ENCODE results near the gene ABITRAM.
"Not testable (repeated sequence)": the region's sequence is repeated elsewhere in the genome, so short reads cannot be mapped to it uniquely, and the experiment has no call there.

ABITRAM gene, protein sequence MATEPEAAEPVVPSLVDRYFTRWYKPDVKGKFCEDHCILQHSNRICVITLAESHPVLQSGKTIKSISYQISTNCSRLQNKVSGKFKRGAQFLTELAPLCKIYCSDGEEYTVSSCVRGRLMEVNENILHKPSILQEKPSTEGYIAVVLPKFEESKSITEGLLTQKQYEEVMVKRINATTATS

DNA sequence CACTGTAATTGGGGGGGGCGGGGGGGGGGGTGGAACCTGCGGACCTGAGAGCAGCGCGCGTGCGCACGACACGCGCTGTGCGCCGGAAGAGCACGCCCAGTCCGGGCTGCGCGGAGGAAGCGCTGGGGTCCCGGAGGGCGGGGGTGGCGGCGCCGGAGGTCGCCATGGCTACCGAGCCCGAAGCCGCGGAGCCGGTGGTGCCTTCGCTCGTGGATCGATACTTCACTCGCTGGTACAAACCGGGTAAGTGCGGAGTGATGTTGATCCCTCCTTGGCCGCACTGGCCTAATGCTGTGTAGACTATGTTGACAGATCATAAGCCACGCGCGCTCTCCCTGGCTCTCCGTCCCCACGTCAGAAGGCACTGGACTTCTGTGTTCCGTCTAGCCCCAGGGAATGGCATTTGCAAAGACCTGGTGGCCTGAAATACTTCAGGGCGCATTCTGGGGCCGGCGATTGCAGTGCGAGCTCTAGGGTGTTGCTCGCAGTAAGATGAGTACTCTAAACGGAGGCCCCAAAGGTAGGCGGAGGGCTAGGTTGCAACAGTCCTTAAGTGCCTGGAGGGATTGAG, at the start of gene ABITRAM:
ABITRAM (plus strand) TSS at position 78 of the 571 bp plus-strand sequence; CDS start at position 165, 87 bp downstream.
- Histone ChIP-seq H3K9me3 (ENCODE audit: control insufficient read depth, low read length) (no peaks in the 10 kb centered on the region), H3K27me3 (ENCODE audit: control insufficient read depth, insufficient read depth, low read length) (no peaks in the 10 kb centered on the region), H3K27ac (peak within 1 kb of the TSS; percentile 86), H3K79me2 (peaks cover 8% of the 10 kb centered on the region), H3K36me3 (ENCODE audit: control insufficient read depth, insufficient read depth, low read length) (no peaks in the 10 kb centered on the region), H3K4me1 (peaks cover 4% of the 10 kb centered on the region), H3K9ac (no peak within 1 kb of the TSS), H2AFZ (peak within 1 kb of the TSS; percentile 92), H3K4me2 (ENCODE audit: low read length) (peak within 1 kb of the TSS; percentile 94), H3K4me3 (ENCODE audit: low read depth, low read length) (peak within 1 kb of the TSS; percentile 98)
- TF ChIP-seq, protein P1, sequence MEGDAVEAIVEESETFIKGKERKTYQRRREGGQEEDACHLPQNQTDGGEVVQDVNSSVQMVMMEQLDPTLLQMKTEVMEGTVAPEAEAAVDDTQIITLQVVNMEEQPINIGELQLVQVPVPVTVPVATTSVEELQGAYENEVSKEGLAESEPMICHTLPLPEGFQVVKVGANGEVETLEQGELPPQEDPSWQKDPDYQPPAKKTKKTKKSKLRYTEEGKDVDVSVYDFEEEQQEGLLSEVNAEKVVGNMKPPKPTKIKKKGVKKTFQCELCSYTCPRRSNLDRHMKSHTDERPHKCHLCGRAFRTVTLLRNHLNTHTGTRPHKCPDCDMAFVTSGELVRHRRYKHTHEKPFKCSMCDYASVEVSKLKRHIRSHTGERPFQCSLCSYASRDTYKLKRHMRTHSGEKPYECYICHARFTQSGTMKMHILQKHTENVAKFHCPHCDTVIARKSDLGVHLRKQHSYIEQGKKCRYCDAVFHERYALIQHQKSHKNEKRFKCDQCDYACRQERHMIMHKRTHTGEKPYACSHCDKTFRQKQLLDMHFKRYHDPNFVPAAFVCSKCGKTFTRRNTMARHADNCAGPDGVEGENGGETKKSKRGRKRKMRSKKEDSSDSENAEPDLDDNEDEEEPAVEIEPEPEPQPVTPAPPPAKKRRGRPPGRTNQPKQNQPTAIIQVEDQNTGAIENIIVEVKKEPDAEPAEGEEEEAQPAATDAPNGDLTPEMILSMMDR (IDR thresholded peaks at IDR 0.05) = no peak

DNA sequence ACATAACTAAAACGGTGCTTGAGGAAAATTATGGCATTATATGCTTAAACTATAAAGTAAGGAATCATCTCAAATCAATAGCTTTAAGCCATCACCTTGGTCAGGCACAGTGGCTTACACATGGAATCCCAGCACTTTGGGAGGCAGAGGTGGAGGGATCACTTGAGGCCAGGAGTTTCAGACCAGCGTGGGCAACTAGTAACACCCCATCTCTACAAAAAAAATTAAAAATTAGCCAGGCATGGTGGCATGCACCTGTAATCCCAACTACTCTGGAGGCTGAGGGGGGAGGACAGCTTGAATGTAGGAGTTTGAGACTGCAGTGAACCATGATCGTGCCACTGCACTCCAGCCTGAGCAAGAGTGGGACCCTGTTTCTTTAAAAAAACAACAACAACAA, 49.5 kb upstream of the ABITRAM start:
- Histone ChIP-seq H3K9ac (no peak overlapping the region), H3K36me3 (ENCODE audit: control insufficient read depth, insufficient read depth, low read length) (no peaks in the 10 kb centered on the region), H3K4me2 (ENCODE audit: low read length) (no peak overlapping the region), H3K9me3 (ENCODE audit: control insufficient read depth, low read length) (no peaks in the 10 kb centered on the region), H3K27me3 (ENCODE audit: control insufficient read depth, insufficient read depth, low read length) (no peaks in the 10 kb centered on the region), H3K27ac (no peak overlapping the region), H2AFZ (no peak overlapping the region), H3K4me3 (ENCODE audit: low read depth, low read length) (no peak overlapping the region), H3K4me1 (no peaks in the 10 kb centered on the region), H3K79me2 (no peaks in the 10 kb centered on the region)
- TF ChIP-seq, protein P1 (IDR thresholded peaks at IDR 0.05) = no peak

- Histone ChIP-seq H3K36me3 (ENCODE audit: control insufficient read depth, insufficient read depth, low read length) (no peaks in the 10 kb centered on the region), H3K4me2 (ENCODE audit: low read length) (no peak overlapping the region), H3K27ac (no peak overlapping the region), H3K4me1 (no peaks in the 10 kb centered on the region), H3K27me3 (ENCODE audit: control insufficient read depth, insufficient read depth, low read length) (no peaks in the 10 kb centered on the region), H3K4me3 (ENCODE audit: low read depth, low read length) (no peak overlapping the region), H3K9ac (no peak overlapping the region), H2AFZ (no peak overlapping the region), H3K79me2 (no peaks in the 10 kb centered on the region), H3K9me3 (ENCODE audit: control insufficient read depth, low read length) (no peaks in the 10 kb centered on the region)
- TF ChIP-seq, protein P1 (IDR thresholded peaks at IDR 0.05) = no peak
Observed at GRCh38 chr9:108885643-108886348, 48.4 kb upstream of the ABITRAM start.

DNA sequence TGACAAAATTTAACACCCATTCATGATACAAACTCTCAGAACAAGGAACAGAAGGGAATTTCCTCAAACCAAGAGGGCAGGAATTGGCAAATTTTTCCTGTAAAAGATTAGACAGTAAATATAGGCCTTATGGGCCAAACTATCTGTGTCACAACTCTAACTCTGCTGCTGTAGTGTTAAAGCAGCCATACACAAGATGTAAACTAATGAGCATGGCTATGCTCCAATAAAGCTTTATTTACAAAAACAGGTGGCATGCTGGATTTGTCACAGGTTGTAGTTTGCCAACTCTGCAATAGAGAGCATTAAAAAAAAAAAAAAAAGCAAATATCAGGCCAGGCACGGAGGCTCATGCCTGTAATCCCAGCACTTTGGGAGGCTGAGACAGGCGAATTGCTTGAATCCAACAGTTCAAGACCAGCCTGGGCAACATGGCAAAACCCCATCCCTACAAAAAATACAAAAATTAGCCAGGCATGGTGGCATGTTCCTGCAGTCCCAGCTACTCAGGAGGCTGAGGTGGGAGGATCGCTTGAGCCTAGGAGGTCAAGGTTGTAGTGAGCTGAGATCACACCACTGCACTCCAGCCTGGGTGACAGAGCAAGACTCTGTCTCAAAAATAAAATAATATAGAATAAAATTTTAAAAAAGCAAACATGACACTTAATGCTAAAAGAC, 47.5 kb upstream of the ABITRAM start:
- not testable (repeated sequence) for H3K36me3 ChIP-seq (ENCODE audit: control insufficient read depth, insufficient read depth, low read length); H2AFZ ChIP-seq; H3K4me3 ChIP-seq (ENCODE audit: low read depth, low read length); H3K4me2 ChIP-seq (ENCODE audit: low read length); H3K27ac ChIP-seq; H3K4me1 ChIP-seq; H3K27me3 ChIP-seq (ENCODE audit: control insufficient read depth, insufficient read depth, low read length); H3K9ac ChIP-seq; H3K9me3 ChIP-seq (ENCODE audit: control insufficient read depth, low read length); H3K79me2 ChIP-seq

- Histone ChIP-seq H3K4me1 (no peaks in the 10 kb centered on the region), H3K4me2 (ENCODE audit: low read length) (no peak overlapping the region), H3K36me3 (ENCODE audit: control insufficient read depth, insufficient read depth, low read length) (no peaks in the 10 kb centered on the region), H3K4me3 (ENCODE audit: low read depth, low read length) (no peak overlapping the region), H3K27me3 (ENCODE audit: control insufficient read depth, insufficient read depth, low read length) (no peaks in the 10 kb centered on the region), H3K27ac (no peak overlapping the region), H2AFZ (no peak overlapping the region), H3K79me2 (no peaks in the 10 kb centered on the region), H3K9ac (no peak overlapping the region), H3K9me3 (ENCODE audit: control insufficient read depth, low read length) (no peaks in the 10 kb centered on the region)
- TF ChIP-seq, protein P1 (IDR thresholded peaks at IDR 0.05) = no peak
Observed at GRCh38 chr9:108889649-108890067, 44.5 kb upstream of the ABITRAM start.
